HEK293T (cell line): ENCODE measurements around the gene ACTR5.

ENCODE experiments used
- ARNT ChIP-seq: fragments of 450-650 bp; IDR thresholded peaks from 2 replicates; pipeline ENCODE4 v1.6.1; 2017; ENCODE audit warnings: mild to moderate bottlenecking
- BHLHE40 ChIP-seq: fragments of 450-650 bp; IDR thresholded peaks from 2 replicates; pipeline ENCODE4 v1.6.1; 2016; ENCODE audit warnings: mild to moderate bottlenecking, moderate library complexity, borderline replicate concordance
- CTBP1 ChIP-seq: fragments of 450-650 bp; IDR thresholded peaks from 2 replicates; pipeline ENCODE4 v1.6.1; 2016; ENCODE audit warnings: borderline replicate concordance
- ELF4 ChIP-seq: fragments of 450-650 bp; IDR thresholded peaks from 2 replicates; pipeline ENCODE4 v1.6.1; 2017; ENCODE audit warnings: antibody characterized with exemption
- FOXA1 ChIP-seq: fragments of 450-650 bp; IDR thresholded peaks from 2 replicates; pipeline ENCODE4 v1.6.1; 2016; ENCODE audit warnings: mild to moderate bottlenecking
- FOXK2 ChIP-seq: fragments of 450-650 bp; IDR thresholded peaks from 2 replicates; pipeline ENCODE4 v1.6.1; 2016; ENCODE audit warnings: mild to moderate bottlenecking
- FOXM1 ChIP-seq: fragments of 450-650 bp; IDR thresholded peaks from 2 replicates; pipeline ENCODE4 v1.6.1; 2017; ENCODE audit warnings: mild to moderate bottlenecking, borderline replicate concordance
- HDGF ChIP-seq: fragments of 450-650 bp; IDR thresholded peaks from 2 replicates; pipeline ENCODE4 v1.6.1; 2017; ENCODE audit warnings: antibody characterized with exemption, borderline replicate concordance
- NFRKB ChIP-seq: fragments of 450-650 bp; IDR thresholded peaks from 2 replicates; pipeline ENCODE4 v1.6.1; 2016; ENCODE audit warnings: mild to moderate bottlenecking, moderate library complexity
- SP1 ChIP-seq: fragments of 450-650 bp; IDR thresholded peaks from 2 replicates; pipeline ENCODE4 v1.6.1; 2017
- SUZ12 ChIP-seq: fragments of 450-650 bp; IDR thresholded peaks from 2 replicates; pipeline ENCODE4 v1.6.1; 2016; ENCODE audit warnings: mild to moderate bottlenecking
- TARDBP ChIP-seq: fragments of 450-650 bp; IDR thresholded peaks from 2 replicates; pipeline ENCODE4 v1.6.1; 2016
- TF ChIP-seq, protein P1 (sequence below): fragments of 450-650 bp; IDR thresholded peaks from 2 replicates; pipeline ENCODE4 v1.6.1; 2016

DNA sequence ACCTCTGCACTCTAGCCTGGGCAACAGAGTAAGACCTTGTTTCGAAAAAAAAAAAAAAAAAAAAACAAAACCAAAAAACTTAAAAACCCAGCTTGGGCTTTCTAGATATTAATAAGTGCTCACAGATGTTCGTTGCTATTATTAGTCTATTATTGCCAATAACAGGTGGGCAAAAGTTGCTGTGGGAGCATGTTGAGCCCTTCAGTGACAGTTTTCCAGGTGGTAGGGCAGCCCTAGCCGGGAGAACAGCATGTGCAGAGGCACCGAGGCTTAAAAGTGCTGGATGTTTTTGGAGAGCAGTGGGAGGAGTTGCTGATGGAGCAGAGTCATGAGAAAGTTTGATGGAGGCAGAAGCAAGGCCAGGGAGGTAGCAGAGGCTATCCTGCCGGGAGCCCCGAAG lies 61.7 kb downstream of the ACTR5 start:
- TF ChIP-seq BHLHE40 (no peak), HDGF (no peak), SP1 (no peak), NFRKB (no peak), CTBP1 (no peak), FOXK2 (no peak), ELF4 (no peak), FOXM1 (no peak), ARNT (no peak), TARDBP (no peak), FOXA1 (no peak), SUZ12 (no peak)
- TF ChIP-seq, protein P1, sequence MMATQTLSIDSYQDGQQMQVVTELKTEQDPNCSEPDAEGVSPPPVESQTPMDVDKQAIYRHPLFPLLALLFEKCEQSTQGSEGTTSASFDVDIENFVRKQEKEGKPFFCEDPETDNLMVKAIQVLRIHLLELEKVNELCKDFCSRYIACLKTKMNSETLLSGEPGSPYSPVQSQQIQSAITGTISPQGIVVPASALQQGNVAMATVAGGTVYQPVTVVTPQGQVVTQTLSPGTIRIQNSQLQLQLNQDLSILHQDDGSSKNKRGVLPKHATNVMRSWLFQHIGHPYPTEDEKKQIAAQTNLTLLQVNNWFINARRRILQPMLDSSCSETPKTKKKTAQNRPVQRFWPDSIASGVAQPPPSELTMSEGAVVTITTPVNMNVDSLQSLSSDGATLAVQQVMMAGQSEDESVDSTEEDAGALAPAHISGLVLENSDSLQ = no peak
